GM12801 (cell line): ENCODE results near the gene PDK2.

ENCODE experiments used
- CTCF ChIP-seq: IDR thresholded peaks from one replicate; pipeline ENCODE4 v1.5.1; 2011; ENCODE audit warnings: control low read depth; ENCODE audit not compliant: insufficient read length; ENCODE audit errors: extremely low read depth

Gene PDK2

GRCh38 chr17:50076221-50076590 lies 18.9 kb upstream of the PDK2 start:
- no peak for TF ChIP-seq CTCF

- no peak for TF ChIP-seq CTCF
Observed at GRCh38 chr17:50076591-50077235, 18.4 kb upstream of the PDK2 start.

GRCh38 chr17:50078430-50078829 lies 16.7 kb upstream of the PDK2 start:
- TF ChIP-seq CTCF: no peak

- no peak for TF ChIP-seq CTCF
Observed at GRCh38 chr17:50079334-50080095, 15.6 kb upstream of the PDK2 start.

GRCh38 chr17:50080096-50080480 lies 15.1 kb upstream of the PDK2 start:
- TF ChIP-seq CTCF: no peak

- no peak for TF ChIP-seq CTCF
Observed at GRCh38 chr17:50080827-50081226, 14.3 kb upstream of the PDK2 start.

GRCh38 chr17:50081757-50082156 lies 13.4 kb upstream of the PDK2 start:
- TF ChIP-seq CTCF: no peak
